ENCODE data around the gene IL1B. TPM values are rescaled to one million over a fixed set of nuclear protein-coding genes. Genes with fewer than 3 reads are reported as not detected.

Gene IL1B
- total and polyA plus RNA-seq, 2 of the 8 experiments (the other 6 are each of a cell fraction or from before 2014, with no cell fraction given), result not detected

GRCh38 chr2:112789186-112789585 lies 47.4 kb downstream of the IL1B start (continued):
- no peak for TF ChIP-seq CHD7 (IDR thresholded peaks at IDR 0.05; ENCODE audit: insufficient replicate concordance, low read length)
- TF ChIP-seq RFX5 (IDR thresholded peaks at IDR 0.05; ENCODE audit: borderline replicate concordance, low read depth, low read length), result no peak
- no peak for TF ChIP-seq CBX8 (IDR thresholded peaks at IDR 0.05; ENCODE audit: borderline replicate concordance, low read depth, low read length)
- TF ChIP-seq TCF12 (IDR thresholded peaks at IDR 0.05; ENCODE audit: low read depth, low read length), result no peak
- no peak for TF ChIP-seq MAFK (IDR thresholded peaks at IDR 0.05; ENCODE audit: low read depth, low read length)
- no peak for TF ChIP-seq SP4 (IDR thresholded peaks at IDR 0.05; ENCODE audit: low read length)
- TF ChIP-seq SIRT6 (IDR thresholded peaks at IDR 0.05; ENCODE audit: low read length), result no peak
- TF ChIP-seq SP1 (IDR thresholded peaks at IDR 0.05; ENCODE audit: low read depth, low read length), result no peak
- TF ChIP-seq NRF1 (IDR thresholded peaks at IDR 0.05; ENCODE audit: low read depth, low read length), result no peak

Measured in H1 (cell line).